GM12878 (cell line): ENCODE results near the gene PIR. TPM values are rescaled to one million over a fixed set of nuclear protein-coding genes. Genes with fewer than 3 reads are reported as not detected.
A peak's percentile ranks its signal among the peaks of the same experiment; 100 is the strongest.

Experiments used
- ATAC-seq: fragments of 200-7000 bp; cut with Tn5 transposase; 3 replicates; pipeline ENCODE4 v1.9.1; 2020; ENCODE audit warnings: mild to moderate bottlenecking, moderate library complexity
- BruUV-seq: library from RNA; stranded (reverse); fragments of 400-500 nt; replicated peaks from 2 replicates; lab custom pipeline; 2021; lab: Mats Ljungman, UMichigan
- CTCF ChIA-PET: fragments of 300-600 bp; sonication (Branson Sonifier 250); formaldehyde crosslinking; extraction: SDS; loops from one replicate; lab custom pipeline; 2021; ENCODE audit warnings: inconsistent platforms; lab: Yijun Ruan, JAX
- POLR2A ChIA-PET: fragments of 350-600 bp; formaldehyde crosslinking; extraction: SDS; loops from one replicate; lab custom pipeline; 2021; ENCODE audit warnings: inconsistent platforms; lab: Charles Lee
- RAD21 ChIA-PET: fragments of 300-600 bp; sonication (Branson Sonifier 250); formaldehyde crosslinking; loops from one replicate; lab custom pipeline; 2023; ENCODE audit warnings: antibody characterized with exemption; ENCODE audit not compliant: unreplicated experiment; lab: Charles Lee
- SMC1A ChIA-PET: fragments of 300-600 bp; sonication (Branson Sonifier 250); formaldehyde crosslinking; loops from one replicate; lab custom pipeline; 2023; ENCODE audit not compliant: unreplicated experiment, uncharacterized antibody; lab: Charles Lee
- DNase-seq: peaks from one replicate; pipeline ENCODE4 v3.0.0-alpha.2; 2011; ENCODE audit warnings: low read depth, low spot score
- FAIRE-seq: peaks from 3 replicates; lab custom pipeline; 2011; peaks lifted over from hg19 to GRCh38; lab: Jason Lieb, UNC
- H2AFZ ChIP-seq: 2 replicates; pipeline ENCODE4 v1.6.0; 2011; ENCODE audit warnings: low read depth, low read length, control low read depth; ENCODE audit not compliant: control insufficient read depth
- H3K27ac ChIP-seq: 2 replicates; pipeline ENCODE4 v1.5.1; 2011; ENCODE audit warnings: control low read depth; ENCODE audit not compliant: control insufficient read depth, insufficient read depth
- H3K27me3 ChIP-seq, 2 experiments: replicated peaks in 1 of 2; 2 replicates each; pipeline versions ENCODE4 v1.6.0 to v1.6.1; 2011; ENCODE audit warnings: low read length in 1 of 2; ENCODE audit not compliant: control insufficient read depth in 2 of 2, insufficient read depth in 2 of 2
- H3K36me3 ChIP-seq, 2 experiments: 2 replicates each; pipeline ENCODE4 v1.5.1; 2011; ENCODE audit warnings: low read length in 1 of 2; ENCODE audit not compliant: control insufficient read depth in 2 of 2, insufficient read depth in 2 of 2
- H3K4me1 ChIP-seq: 2 replicates; pipeline ENCODE4 v1.6.1; 2011; ENCODE audit warnings: mild to moderate bottlenecking, low read length, moderate library complexity, mixed read lengths; ENCODE audit not compliant: control insufficient read depth, insufficient read depth
- H3K4me2 ChIP-seq: 2 replicates; pipeline ENCODE4 v1.6.0; 2011; ENCODE audit warnings: control low read depth; ENCODE audit not compliant: control insufficient read depth, insufficient read depth
- H3K4me3 ChIP-seq: fragments of 200-600 bp; sonication (generic); 2 replicates; pipeline ENCODE4 v1.5.1; 2016
- H3K79me2 ChIP-seq: 2 replicates; pipeline ENCODE4 v1.6.0; 2011; ENCODE audit warnings: low read length; ENCODE audit not compliant: control insufficient read depth, insufficient read depth
- H3K9ac ChIP-seq: 2 replicates; pipeline ENCODE4 v1.8.0; 2011; ENCODE audit warnings: low read length, control low read depth, mixed read lengths; ENCODE audit not compliant: control insufficient read depth, insufficient read depth
- H3K9me3 ChIP-seq: replicated peaks from 3 replicates; pipeline ENCODE4 v1.5.1; 2011; ENCODE audit warnings: mild to moderate bottlenecking, low read length; ENCODE audit not compliant: control insufficient read depth, insufficient read depth
- H4K20me1 ChIP-seq: 2 replicates; pipeline ENCODE4 v1.6.0; 2011; ENCODE audit not compliant: control insufficient read depth, insufficient read depth
- ATF3 ChIP-seq: IDR thresholded peaks from 2 replicates; pipeline ENCODE4 v1.6.1; 2011; ENCODE audit warnings: low read depth, mild to moderate bottlenecking, low read length, moderate library complexity, borderline replicate concordance; ENCODE audit errors: extremely low read depth
- CTCF ChIP-seq, 3 experiments: IDR thresholded peaks in 2 of 3; conservative IDR thresholded peaks in 1 of 3; 2 replicates each; pipeline ENCODE4 v1.5.1; 2011; ENCODE audit warnings: low read depth in 3 of 3, low read length in 3 of 3, mild to moderate bottlenecking in 3 of 3, control low read depth in 2 of 3, moderate library complexity in 2 of 3, inconsistent platforms in 1 of 3, mixed read lengths in 1 of 3; ENCODE audit not compliant: control insufficient read depth in 2 of 3, insufficient read depth in 1 of 3; ENCODE audit errors: extremely low read depth in 1 of 3
- E2F4 ChIP-seq: IDR thresholded peaks from 2 replicates; pipeline ENCODE4 v1.6.1; 2012; ENCODE audit warnings: low read depth, low read length, improper control_type of control experiment
- ETV6 ChIP-seq, 2 experiments: fragments of 450-650 bp in 1 of 2; IDR thresholded peaks in 1 of 2; conservative IDR thresholded peaks in 1 of 2; 2 replicates each; pipeline ENCODE4 v1.6.1; 2014; ENCODE audit warnings: antibody characterized with exemption in 1 of 2, borderline replicate concordance in 1 of 2, low read depth in 1 of 2, mild to moderate bottlenecking in 1 of 2, moderate library complexity in 1 of 2
- MLLT1 ChIP-seq: fragments of 450-650 bp; IDR thresholded peaks from 2 replicates; pipeline ENCODE4 v1.6.1; 2016; ENCODE audit warnings: mild to moderate bottlenecking
- RAD21 ChIP-seq: IDR thresholded peaks from 2 replicates; pipeline ENCODE4 v1.6.1; 2011; ENCODE audit warnings: mild to moderate bottlenecking, low read depth, low read length, moderate library complexity; ENCODE audit not compliant: insufficient read depth
- RCOR1 ChIP-seq: conservative IDR thresholded peaks from 2 replicates; pipeline ENCODE4 v1.6.1; 2012; ENCODE audit warnings: low read depth, low read length, improper control_type of control experiment
- STAT1 ChIP-seq: fragments of 450-650 bp; conservative IDR thresholded peaks from 2 replicates; pipeline ENCODE4 v1.6.1; 2014; ENCODE audit warnings: antibody characterized with exemption, mild to moderate bottlenecking
- SUZ12 ChIP-seq: fragments of 200-600 bp; sonication (generic); IDR thresholded peaks from one replicate; pipeline ENCODE4 v1.6.1; 2018; ENCODE audit warnings: antibody characterized with exemption, mild to moderate bottlenecking; ENCODE audit not compliant: unreplicated experiment
- WGBS: methylation state at CpG from one replicate; pipeline ENCODE4 v1.1.6; 2016; ENCODE audit warnings: low lambda C conversion rate; ENCODE audit not compliant: insufficient replicate concordance, insufficient coverage; ENCODE audit errors: missing lambda C conversion rate; 5-methylcytosine and 5-hydroxymethylcytosine counted together
- in situ Hi-C: fragments of 300-500 bp; cut with MboI; formaldehyde crosslinking; loops from 9 replicates; pipeline ENCODE4 v1.14.3; 2018; ENCODE audit warnings: mixed read lengths
- intact Hi-C: fragments of 100-400 bp; cut with micrococcal nuclease; formaldehyde crosslinking; loops from one replicate; pipeline ENCODE4 v1.14.2; 2022; ENCODE audit not compliant: unreplicated experiment
- polyA plus RNA-seq, 11 experiments: library from polyadenylated mRNA; depleted of rRNA in 4 of 11; unstranded in 6 of 11; stranded (reverse) in 5 of 11; fragments of >200 nt; fragmentation: Nextera tagmentation in 4 of 11; fragmentation: Illumina TruSeq in 1 of 11; extraction: Ambion mirVana in 4 of 11; extraction: Trizol in 1 of 11; gene quantifications; 1 replicate in 1 of 11; 2 replicates in 10 of 11; pipeline versions ENCODE4 v1.2.1 to v1.2.3, GENCODE V29; 2011 to 2016; ENCODE audit warnings: inconsistent platforms in 2 of 11, missing spikeins in 2 of 11, low read depth in 1 of 11
- total RNA-seq, 4 experiments: library from RNA; depleted of rRNA in 3 of 4; stranded (reverse); fragments of >200 nt in 3 of 4; fragmentation: Illumina TruSeq in 1 of 4; extraction: Trizol in 1 of 4; gene quantifications; 2 replicates each; pipeline versions ENCODE4 v1.2.1 to v1.2.3, GENCODE V29; 2013 to 2021

PIR gene
- total and polyA plus RNA-seq, 10 of the 15 experiments (the other 5 are each of a cell fraction or from before 2014, with no cell fraction given): 3.8 to 16.5 (median 7.3) TPM

GRCh38 chrX:15382813-15383212 lies 110.3 kb downstream of the PIR start:
- Histone ChIP-seq H3K79me2 (no peaks in the 10 kb centered on the region), H3K9ac (no peak overlapping the region), H4K20me1 (no peaks in the 10 kb centered on the region), H3K9me3 (no peaks in the 10 kb centered on the region), H3K4me1 (no peaks in the 10 kb centered on the region), H3K36me3 (no peaks in the 10 kb centered on the region), H3K27ac (no peak overlapping the region), H2AFZ (no peak overlapping the region), H3K27me3 (0 out of 4 replicates have a peak, but pooled peaks cover 0 to 2% of the 10 kb centered on the region in 2 experiments), H3K4me3 (no peak overlapping the region), H3K4me2 (no peak overlapping the region)
- ChIA-PET CTCF (interaction anchor here (0.7 to 5.6 kb wide), 14 partner anchors 10 to 187 kb away, joined by 3 to 60 read pairs (median 4); no protein-coding TSS in a partner anchor), SMC1A (interaction anchor here (1.2 to 2.5 kb wide), 7 partner anchors 18 to 89 kb away, joined by 3 to 16 read pairs (median 3); no protein-coding TSS in a partner anchor), RAD21 (interaction anchor here (1.0 to 2.1 kb wide), 3 partner anchors 81 to 84 kb away, joined by 3 to 8 read pairs (median 4); no protein-coding TSS in a partner anchor), POLR2A (no interaction called here)
- intact Hi-C loops: no loop called here
- no peak for ATAC-seq
- BruUV-seq: no TSS peak
- WGBS: 39% methylated on average over 8 of the region's 8 CpGs
- DNase-seq: no peak
- FAIRE-seq: no peak
- peak in 1 of 3 experiments; percentile 18; a peak in 1 of 6 replicates for TF ChIP-seq CTCF (IDR thresholded peaks at IDR 0.05 in 2 of 3, conservative IDR thresholded peaks at IDR 0.05 in 1 of 3; ENCODE audit: control insufficient read depth in 2 of 3, extremely low read depth in 1 of 3, insufficient read depth in 1 of 3, low read depth in 3 of 3, low read length in 3 of 3)
- TF ChIP-seq RAD21: peak; percentile 36; the same call in 1 of the 2 replicates
- no peak for TF ChIP-seq SUZ12
- in situ Hi-C loops: no loop called here

GRCh38 chrX:15376956-15377355 lies 116.2 kb downstream of the PIR start:
- ChIA-PET POLR2A (no interaction called here), CTCF (no interaction called here), RAD21 (no interaction called here), SMC1A (no interaction called here)
- Histone ChIP-seq H3K9me3 (no peaks in the 10 kb centered on the region), H3K9ac (no peak overlapping the region), H2AFZ (no peak overlapping the region), H3K79me2 (no peaks in the 10 kb centered on the region), H3K27ac (no peak overlapping the region), H3K4me1 (no peaks in the 10 kb centered on the region), H3K4me3 (no peak overlapping the region), H3K4me2 (no peak overlapping the region), H4K20me1 (no peaks in the 10 kb centered on the region), H3K27me3 (no peaks in the 10 kb centered on the region; a peak in 1 of 4 replicates), H3K36me3 (no peaks in the 10 kb centered on the region)
- intact Hi-C loops (no loop called here), in situ Hi-C loops (no loop called here)
- BruUV-seq: no TSS peak
- no peak for ATAC-seq
- WGBS: 68% methylated on average over 1 of the region's 1 CpG
- FAIRE-seq: no peak
- DNase-seq: no peak
- TF ChIP-seq SUZ12: no peak
- TF ChIP-seq RCOR1: no peak
- TF ChIP-seq ATF3: no peak
- no peak for TF ChIP-seq ETV6 (conservative IDR thresholded peaks at IDR 0.05 in 1 of 2, IDR thresholded peaks at IDR 0.05 in 1 of 2; ENCODE audit: borderline replicate concordance in 1 of 2, low read depth in 1 of 2)
- no peak for TF ChIP-seq STAT1
- TF ChIP-seq E2F4: no peak
- no peak for TF ChIP-seq MLLT1
